ENCODE results near the gene WWOX. TPM values are rescaled to one million over a fixed set of nuclear protein-coding genes. Genes with fewer than 3 reads are reported as not detected.

WWOX gene
- total RNA-seq, 4 donors from 2014 or later, result 12.9 to 53.5 (median 25.6) TPM

DNA sequence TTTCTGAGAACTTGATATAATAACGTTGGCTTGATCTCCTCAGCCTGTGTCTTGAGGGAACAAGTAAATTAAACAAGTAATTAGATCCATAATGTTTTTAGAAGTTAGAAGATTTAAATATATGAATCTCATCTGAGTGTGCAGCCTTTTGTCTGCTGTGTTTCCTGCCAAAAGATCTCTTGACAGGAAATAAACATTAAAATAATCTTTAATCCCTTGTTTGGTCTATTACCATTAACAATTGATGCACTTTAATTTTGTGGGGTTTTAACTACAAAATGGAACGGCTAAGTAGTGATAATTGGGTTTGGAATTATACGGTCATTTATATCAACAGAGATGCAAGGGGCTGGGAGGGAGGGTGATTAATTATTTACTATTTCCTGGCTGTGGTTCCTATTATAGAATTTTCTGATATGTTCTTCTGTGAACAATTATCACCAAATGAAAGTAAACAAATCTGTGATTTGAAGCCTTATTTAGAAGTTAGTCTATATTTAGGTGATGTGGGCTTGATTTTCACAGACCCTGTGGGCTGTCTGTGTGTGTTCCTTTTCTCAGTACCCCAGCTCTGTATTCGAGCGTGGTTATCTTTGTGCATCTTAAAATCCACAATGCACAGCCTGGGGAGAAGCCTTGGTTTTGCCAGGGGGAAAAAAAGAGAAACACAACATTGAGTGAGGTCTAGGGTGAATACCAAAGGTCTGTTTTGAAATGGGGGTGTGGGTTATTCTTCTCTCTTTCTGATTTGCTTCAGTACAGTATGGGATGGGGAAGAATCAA lies 556.1 kb downstream of the WWOX start:
- no peaks in the 10 kb centered on the region for H3K4me1 ChIP-seq
- ATAC-seq, result no peak
- H3K27me3 ChIP-seq, result no peaks in the 10 kb centered on the region
- no peak overlapping the region for H3K4me3 ChIP-seq
- WGBS, 2 donors (ENCODE audit: low coverage in 1 of 2), result 31 to 64% methylated on average over 3 to 4 of the region's 5 CpGs
- no peaks in the 10 kb centered on the region for H3K9me3 ChIP-seq
- TF ChIP-seq POLR2A (IDR thresholded peaks at IDR 0.05), result no peak
- no peak for TF ChIP-seq EP300 (IDR thresholded peaks at IDR 0.05)
- H3K27ac ChIP-seq, result no peak overlapping the region
- no peaks in the 10 kb centered on the region for H3K36me3 ChIP-seq

DNA sequence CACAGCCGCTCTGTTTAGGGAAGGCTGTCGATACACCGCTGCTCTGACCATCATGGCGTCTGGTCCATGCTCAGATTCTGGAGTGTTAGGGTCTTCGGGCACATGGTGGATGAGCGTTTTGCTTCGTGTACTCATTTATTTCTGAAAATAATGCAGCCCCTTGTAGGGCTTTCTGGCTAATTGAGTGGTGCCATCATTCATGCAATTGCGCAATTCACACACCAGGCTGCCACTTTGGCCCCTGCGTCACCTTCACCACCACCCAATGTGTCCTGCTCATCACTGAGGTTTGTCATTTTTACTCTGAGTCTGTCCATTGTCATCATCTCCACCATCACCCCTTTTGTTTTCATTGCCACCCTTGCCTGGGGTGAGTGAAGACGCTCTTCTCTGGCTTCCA lies 557.4 kb downstream of the WWOX start:
- Histone ChIP-seq H3K27ac (no peak overlapping the region), H3K27me3 (no peaks in the 10 kb centered on the region), H3K36me3 (no peaks in the 10 kb centered on the region), H3K4me3 (no peak overlapping the region), H3K9me3 (no peaks in the 10 kb centered on the region), H3K4me1 (no peaks in the 10 kb centered on the region)
- 71 to 80% methylated on average over 4 to 6 of the region's 10 CpGs for WGBS, 2 donors (ENCODE audit: low coverage in 1 of 2)
- ATAC-seq, result no peak
- TF ChIP-seq EP300 (IDR thresholded peaks at IDR 0.05), result no peak
- no peak for TF ChIP-seq POLR2A (IDR thresholded peaks at IDR 0.05)
- no peak for TF ChIP-seq POLR2AphosphoS5 (IDR thresholded peaks at IDR 0.05)
- TF ChIP-seq, protein P1, sequence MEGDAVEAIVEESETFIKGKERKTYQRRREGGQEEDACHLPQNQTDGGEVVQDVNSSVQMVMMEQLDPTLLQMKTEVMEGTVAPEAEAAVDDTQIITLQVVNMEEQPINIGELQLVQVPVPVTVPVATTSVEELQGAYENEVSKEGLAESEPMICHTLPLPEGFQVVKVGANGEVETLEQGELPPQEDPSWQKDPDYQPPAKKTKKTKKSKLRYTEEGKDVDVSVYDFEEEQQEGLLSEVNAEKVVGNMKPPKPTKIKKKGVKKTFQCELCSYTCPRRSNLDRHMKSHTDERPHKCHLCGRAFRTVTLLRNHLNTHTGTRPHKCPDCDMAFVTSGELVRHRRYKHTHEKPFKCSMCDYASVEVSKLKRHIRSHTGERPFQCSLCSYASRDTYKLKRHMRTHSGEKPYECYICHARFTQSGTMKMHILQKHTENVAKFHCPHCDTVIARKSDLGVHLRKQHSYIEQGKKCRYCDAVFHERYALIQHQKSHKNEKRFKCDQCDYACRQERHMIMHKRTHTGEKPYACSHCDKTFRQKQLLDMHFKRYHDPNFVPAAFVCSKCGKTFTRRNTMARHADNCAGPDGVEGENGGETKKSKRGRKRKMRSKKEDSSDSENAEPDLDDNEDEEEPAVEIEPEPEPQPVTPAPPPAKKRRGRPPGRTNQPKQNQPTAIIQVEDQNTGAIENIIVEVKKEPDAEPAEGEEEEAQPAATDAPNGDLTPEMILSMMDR (IDR thresholded peaks at IDR 0.05), result no peak

DNA sequence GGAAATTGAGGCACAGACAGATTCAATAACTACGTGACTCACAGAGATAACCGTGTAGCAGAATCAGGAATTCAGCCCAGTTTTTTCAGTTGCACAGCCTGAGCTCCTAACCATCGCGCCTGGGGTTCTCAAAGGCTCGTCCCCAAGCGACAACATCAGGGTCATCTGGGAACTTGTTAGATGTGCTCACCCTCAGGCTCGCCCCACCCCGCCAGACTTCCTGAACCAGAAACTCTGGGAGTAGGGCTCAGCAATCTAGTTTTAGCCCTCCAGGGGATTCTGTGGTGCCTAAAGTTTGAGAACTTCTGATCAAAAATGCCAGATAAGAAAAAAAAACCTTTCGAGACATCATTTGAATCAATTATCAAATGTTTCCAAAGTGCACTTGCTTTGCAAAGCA lies 559.8 kb downstream of the WWOX start:
- Histone ChIP-seq H3K27me3 (no peaks in the 10 kb centered on the region), H3K4me3 (no peak overlapping the region), H3K36me3 (no peaks in the 10 kb centered on the region), H3K27ac (no peak overlapping the region), H3K4me1 (no peaks in the 10 kb centered on the region), H3K9me3 (no peaks in the 10 kb centered on the region)
- TF ChIP-seq, protein P1 (IDR thresholded peaks at IDR 0.05), result no peak
- TF ChIP-seq POLR2AphosphoS5 (IDR thresholded peaks at IDR 0.05), result no peak
- no peak for TF ChIP-seq EP300 (IDR thresholded peaks at IDR 0.05)
- no peak for TF ChIP-seq POLR2A (IDR thresholded peaks at IDR 0.05)
- 80 to 94% methylated on average over 3 to 8 of the region's 9 CpGs for WGBS, 2 donors (ENCODE audit: low coverage in 1 of 2)
- no peak for ATAC-seq

DNA sequence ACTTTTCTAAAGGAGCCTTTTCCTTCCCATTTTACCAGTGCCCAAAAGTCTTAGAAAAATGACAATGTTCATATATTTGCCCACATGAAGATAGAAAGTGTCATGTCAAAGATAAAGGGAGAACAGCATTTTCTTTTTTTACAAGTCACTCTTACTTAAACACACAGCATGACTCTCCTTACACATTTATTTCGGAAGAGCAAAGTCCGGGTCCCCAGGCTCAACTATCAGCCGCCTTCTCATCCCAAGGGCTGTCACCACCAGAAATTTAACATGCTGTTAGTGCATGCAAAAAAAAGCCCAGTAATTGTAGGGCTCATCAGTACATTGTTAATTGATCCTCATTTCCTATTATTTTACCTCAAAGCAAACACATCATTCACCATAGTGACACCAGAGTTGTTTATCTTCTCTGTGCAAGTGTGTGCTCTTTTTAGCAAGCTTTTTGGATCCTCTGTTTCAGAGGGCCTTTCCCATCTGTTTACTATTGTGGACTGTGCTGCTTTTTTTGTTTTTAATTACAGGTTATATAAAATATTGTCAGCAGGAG lies 560.3 kb downstream of the WWOX start:
- Histone ChIP-seq H3K36me3 (no peaks in the 10 kb centered on the region), H3K27me3 (no peaks in the 10 kb centered on the region), H3K9me3 (no peaks in the 10 kb centered on the region), H3K27ac (no peak overlapping the region), H3K4me1 (no peaks in the 10 kb centered on the region), H3K4me3 (no peak overlapping the region)
- WGBS, 2 donors (ENCODE audit: low coverage in 1 of 2), result 41 to 58% methylated on average over 3 of the region's 3 CpGs
- no peak for ATAC-seq
- TF ChIP-seq EP300 (IDR thresholded peaks at IDR 0.05) (no peak), POLR2A (IDR thresholded peaks at IDR 0.05) (no peak)

DNA sequence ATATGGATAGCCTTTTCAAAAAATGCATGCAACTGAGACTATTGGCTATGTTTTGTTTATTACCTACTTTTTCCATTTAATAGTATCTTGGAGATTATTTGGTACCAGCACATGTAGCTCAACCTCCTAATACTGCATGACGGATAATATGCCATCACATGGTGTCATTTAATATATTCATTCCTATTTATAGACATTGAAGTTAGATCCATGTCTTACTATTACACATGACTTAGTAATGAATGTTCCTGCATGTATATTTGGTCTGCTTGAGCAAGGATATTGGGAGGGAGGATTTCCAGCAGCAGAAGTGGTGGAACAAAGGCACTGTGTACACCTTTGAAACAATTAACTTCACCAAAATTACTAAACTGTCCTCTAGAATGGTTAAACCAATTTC lies 561.3 kb downstream of the WWOX start:
- no peaks in the 10 kb centered on the region for H3K36me3 ChIP-seq
- no peaks in the 10 kb centered on the region for H3K4me1 ChIP-seq
- H3K4me3 ChIP-seq, result no peak overlapping the region
- H3K9me3 ChIP-seq, result no peaks in the 10 kb centered on the region
- 88 to 100% methylated on average over 1 of the region's 1 CpG for WGBS, 2 donors (ENCODE audit: low coverage in 1 of 2)
- H3K27me3 ChIP-seq, result no peaks in the 10 kb centered on the region
- no peak overlapping the region for H3K27ac ChIP-seq
- TF ChIP-seq POLR2A (IDR thresholded peaks at IDR 0.05) (no peak), EP300 (IDR thresholded peaks at IDR 0.05) (no peak), POLR2AphosphoS5 (IDR thresholded peaks at IDR 0.05) (no peak)
- TF ChIP-seq, protein P1 (IDR thresholded peaks at IDR 0.05), result no peak
- no peak for ATAC-seq

DNA sequence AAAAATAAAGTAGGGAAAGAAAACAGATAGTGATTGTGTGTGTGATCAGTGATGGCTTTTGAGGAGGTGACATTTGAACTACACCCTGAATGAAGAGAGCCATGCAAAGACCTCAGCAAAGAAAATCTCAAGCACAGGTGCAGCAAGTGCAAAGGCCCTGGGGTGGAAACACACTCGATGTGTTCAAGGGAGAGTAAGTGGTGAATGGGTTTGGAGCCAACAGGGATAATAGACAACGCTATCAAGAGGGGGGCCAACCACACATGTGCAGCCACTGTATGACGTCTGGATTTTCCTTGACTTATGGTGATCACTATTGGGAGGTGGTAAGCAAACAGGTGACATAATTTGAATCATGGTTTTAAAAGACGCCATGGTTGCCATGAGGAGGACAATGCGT lies 564.2 kb downstream of the WWOX start:
- H3K9me3 ChIP-seq, result no peaks in the 10 kb centered on the region
- no peak for ATAC-seq
- TF ChIP-seq, protein P1 (IDR thresholded peaks at IDR 0.05), result no peak
- H3K27me3 ChIP-seq, result no peaks in the 10 kb centered on the region
- no peak overlapping the region for H3K27ac ChIP-seq
- WGBS, 2 donors (ENCODE audit: low coverage in 1 of 2), result 93 to 97% methylated on average over 2 to 5 of the region's 5 CpGs
- H3K36me3 ChIP-seq, result no peaks in the 10 kb centered on the region
- H3K4me3 ChIP-seq, result no peak overlapping the region
- H3K4me1 ChIP-seq, result no peaks in the 10 kb centered on the region

All from gastroesophageal sphincter (tissue), 4 donors.